Measurements from ENCODE around the gene CSF2.

The CSF2 gene

DNA sequence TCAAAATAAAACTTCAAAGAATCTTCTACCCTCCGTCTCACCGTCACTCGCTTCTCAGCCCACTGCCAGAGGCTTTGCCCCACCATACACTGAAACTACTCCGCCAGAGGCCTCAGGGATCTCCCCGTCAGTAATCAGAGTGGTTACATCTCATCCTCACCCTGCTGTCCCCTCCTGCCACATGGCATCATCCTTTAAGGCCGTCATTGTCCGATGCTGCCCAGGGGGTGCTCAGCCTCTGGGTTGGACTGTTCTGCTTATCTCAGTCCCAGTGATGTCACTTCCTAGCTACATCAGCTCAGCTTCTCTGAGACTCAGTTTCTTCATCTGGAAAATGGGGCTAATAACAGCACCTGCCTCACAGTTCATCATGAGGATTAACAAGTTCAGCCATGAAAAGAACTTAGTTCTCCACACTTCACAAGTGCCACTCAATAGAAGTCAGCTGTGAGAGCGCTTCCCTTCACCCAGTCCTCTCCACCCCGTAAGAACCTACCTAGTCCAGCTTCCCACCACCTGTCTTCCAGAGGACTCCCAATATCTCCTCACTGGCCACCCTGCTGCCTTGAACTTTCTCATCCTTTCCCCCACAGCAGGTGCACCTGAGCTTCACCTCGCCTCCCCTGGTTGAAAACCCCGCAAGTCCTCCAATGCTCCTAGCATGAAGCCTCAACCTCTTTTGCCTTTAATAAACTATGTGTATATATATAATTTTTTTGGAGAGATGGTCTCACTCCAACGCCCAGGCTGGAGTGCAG lies 15.9 kb upstream of the CSF2 start:
- TF ChIP-seq, protein P1, sequence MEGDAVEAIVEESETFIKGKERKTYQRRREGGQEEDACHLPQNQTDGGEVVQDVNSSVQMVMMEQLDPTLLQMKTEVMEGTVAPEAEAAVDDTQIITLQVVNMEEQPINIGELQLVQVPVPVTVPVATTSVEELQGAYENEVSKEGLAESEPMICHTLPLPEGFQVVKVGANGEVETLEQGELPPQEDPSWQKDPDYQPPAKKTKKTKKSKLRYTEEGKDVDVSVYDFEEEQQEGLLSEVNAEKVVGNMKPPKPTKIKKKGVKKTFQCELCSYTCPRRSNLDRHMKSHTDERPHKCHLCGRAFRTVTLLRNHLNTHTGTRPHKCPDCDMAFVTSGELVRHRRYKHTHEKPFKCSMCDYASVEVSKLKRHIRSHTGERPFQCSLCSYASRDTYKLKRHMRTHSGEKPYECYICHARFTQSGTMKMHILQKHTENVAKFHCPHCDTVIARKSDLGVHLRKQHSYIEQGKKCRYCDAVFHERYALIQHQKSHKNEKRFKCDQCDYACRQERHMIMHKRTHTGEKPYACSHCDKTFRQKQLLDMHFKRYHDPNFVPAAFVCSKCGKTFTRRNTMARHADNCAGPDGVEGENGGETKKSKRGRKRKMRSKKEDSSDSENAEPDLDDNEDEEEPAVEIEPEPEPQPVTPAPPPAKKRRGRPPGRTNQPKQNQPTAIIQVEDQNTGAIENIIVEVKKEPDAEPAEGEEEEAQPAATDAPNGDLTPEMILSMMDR (conservative IDR thresholded peaks at IDR 0.05; ENCODE audit: control insufficient read depth, insufficient read depth, low read depth, low read length): no peak
- no peak overlapping the region for H3K4me3 ChIP-seq (ENCODE audit: control insufficient read depth, low read depth, low read length)
- no peak for DNase-seq (ENCODE audit: low read depth)

DNA sequence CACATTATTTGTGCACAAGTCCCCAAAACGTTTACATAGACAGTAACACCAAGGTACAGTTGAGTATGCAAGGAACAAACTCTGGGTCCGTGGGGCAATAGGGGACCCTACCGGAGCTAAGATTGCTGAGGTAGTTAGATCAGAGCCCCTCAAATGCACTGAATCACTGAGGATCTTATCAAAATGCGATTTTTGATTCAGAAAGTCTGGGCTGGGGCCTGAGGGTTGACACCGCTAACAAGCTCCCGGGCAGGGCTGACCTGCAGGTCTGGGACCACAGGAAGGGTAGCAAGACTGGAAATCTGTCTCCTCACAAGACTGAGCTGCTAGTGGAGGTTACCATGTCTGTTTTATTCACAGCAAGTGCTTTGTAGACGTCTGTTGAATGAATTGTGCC lies 14.9 kb upstream of the CSF2 start:
- H3K4me3 ChIP-seq (ENCODE audit: control insufficient read depth, low read depth, low read length): no peak overlapping the region
- no peak for DNase-seq (ENCODE audit: low read depth)
- TF ChIP-seq, protein P1 (conservative IDR thresholded peaks at IDR 0.05; ENCODE audit: control insufficient read depth, insufficient read depth, low read depth, low read length): no peak

DNA sequence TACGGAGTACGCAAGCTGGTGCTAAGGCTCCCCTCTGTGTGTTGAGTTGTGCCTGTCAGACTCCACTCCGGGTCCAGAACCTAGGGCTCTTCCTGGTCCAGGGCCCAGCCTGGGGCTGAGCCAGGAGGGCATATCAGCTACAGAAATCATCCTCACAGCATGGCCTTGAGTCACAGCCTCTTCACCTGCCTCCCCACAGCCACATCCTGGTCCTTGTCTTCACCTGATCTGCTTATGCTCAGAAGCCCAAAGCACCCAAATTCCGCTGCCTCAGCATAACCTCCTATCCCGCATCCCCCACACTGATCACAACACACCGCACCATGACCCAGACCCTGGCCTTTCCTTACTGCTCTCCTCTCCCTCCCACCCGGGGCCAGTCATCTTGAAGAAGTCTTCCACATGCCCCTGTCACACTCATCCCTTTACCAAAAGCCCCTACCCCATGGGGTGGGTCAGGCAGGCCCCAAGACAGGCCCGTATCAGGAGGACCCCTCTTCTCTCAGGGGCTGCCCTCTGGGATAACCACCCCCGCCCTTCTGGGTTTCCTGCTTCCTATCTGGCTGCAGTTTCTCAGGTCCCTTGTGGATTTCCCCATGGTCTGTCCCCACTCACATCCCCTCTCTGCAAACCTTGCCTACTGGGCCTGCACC lies 14.4 kb upstream of the CSF2 start:
- TF ChIP-seq, protein P1 (conservative IDR thresholded peaks at IDR 0.05; ENCODE audit: control insufficient read depth, insufficient read depth, low read depth, low read length): no peak
- H3K4me3 ChIP-seq (ENCODE audit: control insufficient read depth, low read depth, low read length): no peak overlapping the region
- DNase-seq (ENCODE audit: low read depth): no peak

DNA sequence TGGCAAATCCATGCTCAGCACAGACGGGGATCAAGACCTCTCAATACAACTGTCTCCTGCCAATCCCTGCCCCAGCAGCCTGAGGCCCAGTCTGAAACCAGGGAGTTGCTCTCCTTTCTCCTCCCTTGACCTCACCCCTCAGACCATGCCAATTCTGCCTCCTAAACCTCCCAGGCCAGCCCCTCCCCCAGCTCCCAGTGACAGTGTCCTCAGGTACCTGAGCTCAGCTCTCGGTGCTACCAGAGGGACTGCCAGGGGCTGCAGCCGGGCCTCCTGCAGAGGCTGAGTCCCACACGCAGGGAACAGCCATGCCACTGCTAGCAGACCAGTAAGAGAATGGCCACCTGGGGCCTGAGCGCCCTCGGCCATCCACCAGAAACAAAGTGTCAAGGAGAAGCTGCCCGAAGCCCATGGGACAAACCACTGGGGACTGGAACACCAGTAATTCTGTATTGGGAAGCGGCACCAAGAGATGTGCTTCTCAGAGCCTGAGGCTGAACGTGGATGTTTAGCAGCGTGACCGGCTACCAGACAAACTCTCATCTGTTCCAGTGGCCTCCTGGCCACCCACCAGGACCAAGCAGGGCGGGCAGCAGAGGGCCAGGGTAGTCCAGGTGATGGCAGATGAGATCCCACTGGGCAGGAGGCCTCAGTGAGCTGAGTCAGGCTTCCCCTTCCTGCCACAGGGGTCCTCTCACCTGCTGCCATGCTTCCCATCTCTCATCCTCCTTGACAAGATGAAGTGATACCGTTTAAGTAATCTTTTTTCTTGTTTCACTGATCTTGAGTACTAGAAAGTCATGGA lies 13.7 kb upstream of the CSF2 start:
- H3K4me3 ChIP-seq (ENCODE audit: control insufficient read depth, low read depth, low read length): no peak overlapping the region
- TF ChIP-seq, protein P1 (conservative IDR thresholded peaks at IDR 0.05; ENCODE audit: control insufficient read depth, insufficient read depth, low read depth, low read length): no peak
- DNase-seq (ENCODE audit: low read depth): no peak

DNA sequence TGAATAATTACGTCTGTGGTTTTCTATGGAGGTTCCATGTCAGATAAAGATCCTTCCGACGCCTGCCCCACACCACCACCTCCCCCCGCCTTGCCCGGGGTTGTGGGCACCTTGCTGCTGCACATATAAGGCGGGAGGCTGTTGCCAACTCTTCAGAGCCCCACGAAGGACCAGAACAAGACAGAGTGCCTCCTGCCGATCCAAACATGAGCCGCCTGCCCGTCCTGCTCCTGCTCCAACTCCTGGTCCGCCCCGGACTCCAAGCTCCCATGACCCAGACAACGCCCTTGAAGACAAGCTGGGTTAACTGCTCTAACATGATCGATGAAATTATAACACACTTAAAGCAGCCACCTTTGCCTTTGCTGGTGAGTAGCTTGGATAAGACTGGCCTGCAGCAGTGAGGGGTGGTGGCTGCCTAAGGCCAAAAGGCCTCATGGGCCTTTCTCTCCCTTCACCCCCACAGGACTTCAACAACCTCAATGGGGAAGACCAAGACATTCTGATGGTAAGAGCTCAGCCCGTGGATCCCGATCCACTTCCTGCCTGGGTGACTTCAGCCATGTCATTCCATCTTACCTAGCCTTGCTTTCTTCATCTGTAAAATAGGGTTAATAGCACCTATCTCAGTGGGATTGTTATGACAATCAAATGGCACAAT lies 13.0 kb upstream of the CSF2 start, which contains the start of gene IL3:
TSS of gene IL3 (plus strand) at position 155 of the 661 bp plus-strand sequence. CDS start at position 207, 52 bp downstream.
- no peak for DNase-seq (ENCODE audit: low read depth)
- TF ChIP-seq, protein P1 (conservative IDR thresholded peaks at IDR 0.05; ENCODE audit: control insufficient read depth, insufficient read depth, low read depth, low read length): no peak
- no peak within 1 kb of the TSS for H3K4me3 ChIP-seq (ENCODE audit: control insufficient read depth, low read depth, low read length)
